SJCRH30 (cell line): ENCODE results near the gene TRMT2A. TPM values are rescaled to one million over a fixed set of nuclear protein-coding genes. Genes with fewer than 3 reads are reported as not detected.

ENCODE experiments used
- DNase-seq, 2 experiments: peaks; one replicate each; pipeline ENCODE4 v3.0.0-alpha.2; 2015 to 2020
- H3K27ac ChIP-seq: fragments of 250-450 bp; sonication (Bioruptor Pico); 2 replicates; pipeline ENCODE4 v1.5.1; 2020; ENCODE audit warnings: mild to moderate bottlenecking, moderate library complexity
- H3K27me3 ChIP-seq: fragments of 250-450 bp; sonication (Bioruptor Pico); 2 replicates; pipeline ENCODE4 v1.5.1; 2020; ENCODE audit warnings: mild to moderate bottlenecking, moderate library complexity
- H3K36me3 ChIP-seq: fragments of 250-450 bp; sonication (Bioruptor Pico); 2 replicates; pipeline ENCODE4 v1.5.1; 2020; ENCODE audit warnings: mild to moderate bottlenecking, moderate library complexity
- H3K4me1 ChIP-seq: fragments of 250-450 bp; sonication (Bioruptor Pico); 2 replicates; pipeline ENCODE4 v1.5.1; 2020; ENCODE audit warnings: mild to moderate bottlenecking, moderate library complexity
- H3K4me3 ChIP-seq: fragments of 250-450 bp; sonication (Bioruptor Pico); 2 replicates; pipeline ENCODE4 v1.5.1; 2020; ENCODE audit warnings: mild to moderate bottlenecking, moderate library complexity
- H3K9me3 ChIP-seq: fragments of 250-450 bp; sonication (Bioruptor Pico); replicated peaks from 2 replicates; pipeline ENCODE4 v1.5.1; 2020; ENCODE audit warnings: mild to moderate bottlenecking, moderate library complexity
- total RNA-seq: library from RNA; depleted of rRNA; stranded (reverse); fragments of >200 nt; shearing (Covaris generic); gene quantifications from 2 replicates; pipeline ENCODE4 v1.2.3, GENCODE V29; 2014

The TRMT2A gene
- total RNA-seq, 1 experiment from 2014 or later = 28.3 TPM

DNA sequence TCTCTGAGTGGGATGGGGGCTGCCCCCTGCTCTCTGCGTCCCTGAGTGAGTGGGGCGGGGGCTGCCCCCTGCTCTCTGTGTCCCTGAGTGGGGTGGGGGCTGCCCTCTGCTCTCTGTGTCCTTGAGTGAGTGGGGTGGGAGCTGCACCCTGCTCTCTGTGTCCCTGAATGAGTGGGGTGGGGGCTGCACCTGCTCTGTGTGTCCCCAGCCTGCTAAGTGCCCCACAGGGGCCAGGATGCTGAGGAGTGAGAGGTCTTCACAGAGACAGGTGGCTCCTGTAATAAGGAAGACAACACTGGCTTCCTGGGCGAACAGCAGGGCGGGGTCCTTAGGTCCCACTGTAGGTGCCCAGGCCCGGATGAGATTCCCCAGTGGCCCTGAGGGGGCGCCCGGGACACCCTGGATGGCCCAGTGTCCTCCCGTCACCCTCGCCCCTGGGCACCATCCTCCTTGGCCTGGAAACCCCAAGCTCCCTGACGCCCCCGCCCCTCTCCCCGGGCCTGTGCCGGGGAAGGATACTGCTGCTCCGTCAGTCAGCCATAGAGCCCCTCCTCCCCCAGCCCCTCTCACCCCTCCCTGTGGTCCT, 37.7 kb upstream of the TRMT2A start:
- H3K4me3 ChIP-seq = no peak overlapping the region

DNA sequence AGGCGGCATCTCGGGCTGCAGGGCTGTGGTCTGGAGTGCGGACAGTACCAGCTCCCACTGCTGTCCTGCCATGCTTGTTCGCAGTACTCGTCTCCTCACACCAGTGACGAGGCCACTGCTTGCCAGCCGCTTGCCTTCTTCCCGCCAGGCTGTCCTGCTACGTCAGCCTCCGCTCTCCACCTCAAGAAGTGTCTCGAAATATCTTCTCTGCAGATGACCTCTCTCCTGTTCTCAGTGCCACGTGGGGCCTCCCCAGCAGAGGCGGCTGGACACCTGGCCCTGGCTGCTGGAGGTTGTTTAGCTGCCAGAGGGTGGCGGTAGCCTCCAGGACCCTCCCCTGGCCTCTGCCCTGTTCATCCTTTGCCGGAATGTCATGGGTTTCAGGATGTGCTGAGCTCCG, 36.9 kb upstream of the TRMT2A start:
- Histone ChIP-seq H3K27me3 (peaks cover 18% of the 10 kb centered on the region), H3K36me3 (no peaks in the 10 kb centered on the region), H3K27ac (no peak overlapping the region), H3K4me1 (peaks cover 4% of the 10 kb centered on the region), H3K9me3 (no peaks in the 10 kb centered on the region), H3K4me3 (no peak overlapping the region)
- DNase-seq = peak in 1 of 2 experiments; percentile 28

More for the DNA sequence above, 37.7 kb upstream of the TRMT2A start:
- no peaks in the 10 kb centered on the region for H3K9me3 ChIP-seq
- no peak overlapping the region for H3K27ac ChIP-seq
- H3K36me3 ChIP-seq = no peaks in the 10 kb centered on the region
- peaks cover 19% of the 10 kb centered on the region for H3K27me3 ChIP-seq
- no peak for DNase-seq
- peaks cover 4% of the 10 kb centered on the region for H3K4me1 ChIP-seq

DNA sequence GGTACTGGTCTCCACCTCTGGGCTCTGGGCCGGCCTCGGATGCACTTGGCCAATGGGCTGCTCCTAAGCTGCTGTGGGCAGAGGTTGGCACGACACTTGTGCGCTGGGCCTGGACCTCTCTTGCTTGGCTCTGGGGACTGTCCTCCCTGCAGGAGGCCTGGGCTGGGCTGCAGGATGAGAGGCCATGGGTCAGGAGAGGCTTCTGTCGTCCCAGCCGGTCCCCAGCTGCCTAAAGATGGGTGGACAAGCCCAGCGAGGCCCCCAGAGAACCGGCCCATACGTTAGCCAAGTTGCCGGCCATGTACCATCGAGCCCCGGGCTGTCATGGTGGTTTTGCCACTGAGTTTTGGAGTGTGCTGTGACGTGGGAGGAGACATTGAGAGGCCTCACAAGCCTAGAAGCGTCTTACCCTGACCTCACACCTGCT, 35.5 kb upstream of the TRMT2A start:
- DNase-seq = no peak
- Histone ChIP-seq H3K4me3 (no peak overlapping the region), H3K9me3 (no peaks in the 10 kb centered on the region), H3K36me3 (no peaks in the 10 kb centered on the region), H3K4me1 (peaks cover 4% of the 10 kb centered on the region; the same call in 1 of the 2 replicates), H3K27ac (no peak overlapping the region), H3K27me3 (peaks cover 10% of the 10 kb centered on the region; the same call in 1 of the 2 replicates)

DNA sequence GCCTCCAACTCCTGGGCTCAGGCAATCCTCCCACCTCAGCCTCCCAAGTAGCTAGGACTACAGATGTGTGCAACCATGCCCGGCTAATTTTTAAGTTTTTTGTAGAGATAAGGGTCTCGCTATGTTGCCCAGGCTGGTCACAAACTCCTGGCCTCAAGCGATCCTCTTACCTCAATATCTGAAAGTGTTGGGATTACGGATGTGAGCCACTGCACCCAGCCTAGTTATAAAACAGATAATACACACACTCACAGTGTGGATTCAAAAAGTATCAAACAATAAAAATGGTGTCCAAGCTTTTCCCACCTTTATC, 34.2 kb upstream of the TRMT2A start:
- Histone ChIP-seq H3K4me1 (peaks cover 4% of the 10 kb centered on the region; the same call in 1 of the 2 replicates), H3K36me3 (no peaks in the 10 kb centered on the region)
- no peak for DNase-seq

DNA sequence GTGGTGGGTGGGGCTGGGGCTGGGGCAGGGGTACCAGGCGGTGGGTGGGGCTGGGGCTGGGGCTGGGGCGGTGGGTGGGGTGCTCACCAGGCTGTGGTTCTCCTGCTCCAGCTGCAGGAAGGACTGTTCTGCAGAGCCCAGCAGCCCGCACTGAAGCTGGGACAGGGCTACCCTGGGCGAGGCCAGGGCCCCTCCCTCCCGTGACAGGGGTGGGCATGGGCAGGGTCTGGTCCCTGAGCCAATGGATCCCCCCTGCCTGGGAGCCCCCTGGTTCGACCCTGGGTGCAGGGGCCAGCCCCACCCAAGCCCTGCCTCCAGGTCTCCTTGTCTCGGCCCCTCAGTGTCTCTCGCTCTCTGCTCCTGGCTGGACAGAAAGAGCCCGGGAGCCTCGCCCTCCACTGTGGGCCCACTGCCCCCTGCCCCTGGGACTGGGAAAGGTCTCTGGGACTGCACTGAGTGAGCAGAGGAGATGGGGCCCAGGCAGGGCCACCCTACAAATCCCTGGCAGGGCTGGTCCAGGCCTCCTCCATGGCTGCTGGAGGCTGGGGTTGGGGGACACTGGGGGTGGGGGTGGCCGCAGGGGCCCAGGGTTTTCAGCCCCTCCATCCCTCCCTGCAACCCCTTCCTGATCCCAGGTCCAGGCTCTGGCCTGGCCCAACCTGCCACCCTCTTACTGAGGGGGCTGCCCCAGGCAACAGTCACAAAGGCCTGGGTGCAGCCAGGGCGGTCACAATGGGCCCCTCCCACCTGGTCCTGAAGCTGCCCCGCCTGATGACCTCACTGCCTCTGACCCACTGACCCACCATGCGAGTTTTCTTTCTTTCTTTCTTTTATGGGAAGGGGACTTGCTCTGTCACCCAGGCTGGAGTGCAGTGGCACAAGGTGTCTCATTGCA, 33.6 kb upstream of the TRMT2A start, which contains the start of gene CCDC188:
Gene CCDC188, minus strand, starts transcription at position 675 of the 895 bp plus-strand sequence. Its CDS starts 69 bp downstream, at position 606.
- Histone ChIP-seq H3K9me3 (no peaks in the 10 kb centered on the region), H3K36me3 (no peaks in the 10 kb centered on the region), H3K27me3 (0 out of 2 replicates have a peak, but pooled peaks cover 5% of the 10 kb centered on the region), H3K4me3 (no peak within 1 kb of the TSS), H3K27ac (no peak within 1 kb of the TSS), H3K4me1 (peaks cover 4% of the 10 kb centered on the region; the same call in 1 of the 2 replicates)
- DNase-seq = no peak

More for the DNA sequence above, 34.2 kb upstream of the TRMT2A start:
- Histone ChIP-seq H3K27me3 (0 out of 2 replicates have a peak, but pooled peaks cover 5% of the 10 kb centered on the region), H3K9me3 (no peaks in the 10 kb centered on the region), H3K27ac (no peak overlapping the region), H3K4me3 (no peak overlapping the region)

DNA sequence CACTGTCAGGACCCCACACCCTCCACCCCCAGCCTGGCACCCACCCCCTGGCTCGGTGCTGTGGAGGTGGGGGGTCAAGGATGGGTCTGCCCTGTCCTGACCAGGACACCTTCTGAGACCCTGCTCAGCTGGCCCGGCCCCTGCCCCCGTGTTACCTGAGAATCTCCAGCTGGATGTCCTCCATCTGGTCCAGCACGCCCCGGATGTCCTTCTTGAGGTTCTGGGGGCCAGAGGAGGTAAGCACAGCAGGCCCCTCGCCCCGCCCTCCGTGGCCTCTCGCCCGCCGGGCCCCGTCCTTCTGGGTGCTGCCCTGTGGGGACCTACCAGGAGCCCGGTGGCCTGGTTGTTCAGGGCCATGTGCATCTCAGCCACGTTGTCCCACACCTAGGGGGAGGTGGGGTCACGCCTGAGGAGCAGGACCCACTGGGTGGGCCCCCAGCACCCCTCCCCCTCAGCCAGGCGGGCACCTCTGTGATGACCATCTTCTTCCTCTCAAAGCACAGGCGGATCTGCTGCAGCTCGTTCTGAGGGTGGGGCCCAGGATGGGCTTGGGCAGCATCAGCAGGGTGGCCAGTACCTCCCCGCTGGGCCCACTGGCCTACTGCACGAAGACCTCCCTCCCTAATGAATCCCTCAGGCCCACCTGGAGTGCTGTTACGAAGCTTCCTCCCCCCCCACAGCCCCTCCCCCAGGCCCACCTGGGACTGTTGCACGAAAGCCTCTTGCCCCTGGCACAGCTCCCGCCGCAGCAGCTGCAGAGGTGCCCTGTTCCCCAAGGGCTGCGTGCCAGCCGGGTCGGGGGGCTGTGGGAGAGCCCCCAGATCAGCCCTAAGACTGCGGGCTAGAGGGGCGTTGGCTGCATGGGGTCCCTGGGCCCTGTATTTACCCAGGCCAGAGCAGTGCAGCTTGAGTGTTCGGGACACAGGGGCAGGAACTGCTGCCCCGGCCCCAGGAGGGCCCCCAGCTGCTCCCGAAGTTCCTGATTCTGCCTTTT, 32.5 kb upstream of the TRMT2A start:
- Histone ChIP-seq H3K36me3 (no peaks in the 10 kb centered on the region), H3K27ac (no peak overlapping the region), H3K4me3 (no peak overlapping the region), H3K27me3 (0 out of 2 replicates have a peak, but pooled peaks cover 5% of the 10 kb centered on the region), H3K4me1 (peaks cover 4% of the 10 kb centered on the region; the same call in 1 of the 2 replicates), H3K9me3 (no peaks in the 10 kb centered on the region)
- DNase-seq = no peak

DNA sequence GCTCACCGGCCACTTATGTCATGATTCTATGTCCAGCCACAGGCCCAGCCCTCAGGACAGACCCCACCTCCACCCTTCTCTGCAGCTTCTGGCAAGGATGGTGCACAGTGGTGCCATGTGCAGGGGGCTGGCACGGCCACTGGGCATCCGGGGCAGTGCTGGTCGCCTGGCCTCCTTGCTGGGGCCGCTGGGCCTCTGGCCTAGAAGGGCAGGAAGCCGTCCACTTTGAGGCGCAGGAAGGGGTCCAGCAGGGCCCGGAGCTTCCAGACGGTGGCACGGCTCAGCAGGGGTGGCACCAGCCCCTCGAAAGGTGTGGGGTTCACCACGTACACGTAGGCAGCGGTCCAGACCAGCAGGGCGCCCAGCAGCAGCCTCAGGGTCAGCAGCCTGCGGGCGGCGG, 31.4 kb upstream of the TRMT2A start:
- Histone ChIP-seq H3K4me3 (no peak overlapping the region), H3K27me3 (0 out of 2 replicates have a peak, but pooled peaks cover 5% of the 10 kb centered on the region), H3K9me3 (no peaks in the 10 kb centered on the region), H3K4me1 (no peaks in the 10 kb centered on the region), H3K36me3 (no peaks in the 10 kb centered on the region), H3K27ac (no peak overlapping the region)
- DNase-seq = no peak

DNA sequence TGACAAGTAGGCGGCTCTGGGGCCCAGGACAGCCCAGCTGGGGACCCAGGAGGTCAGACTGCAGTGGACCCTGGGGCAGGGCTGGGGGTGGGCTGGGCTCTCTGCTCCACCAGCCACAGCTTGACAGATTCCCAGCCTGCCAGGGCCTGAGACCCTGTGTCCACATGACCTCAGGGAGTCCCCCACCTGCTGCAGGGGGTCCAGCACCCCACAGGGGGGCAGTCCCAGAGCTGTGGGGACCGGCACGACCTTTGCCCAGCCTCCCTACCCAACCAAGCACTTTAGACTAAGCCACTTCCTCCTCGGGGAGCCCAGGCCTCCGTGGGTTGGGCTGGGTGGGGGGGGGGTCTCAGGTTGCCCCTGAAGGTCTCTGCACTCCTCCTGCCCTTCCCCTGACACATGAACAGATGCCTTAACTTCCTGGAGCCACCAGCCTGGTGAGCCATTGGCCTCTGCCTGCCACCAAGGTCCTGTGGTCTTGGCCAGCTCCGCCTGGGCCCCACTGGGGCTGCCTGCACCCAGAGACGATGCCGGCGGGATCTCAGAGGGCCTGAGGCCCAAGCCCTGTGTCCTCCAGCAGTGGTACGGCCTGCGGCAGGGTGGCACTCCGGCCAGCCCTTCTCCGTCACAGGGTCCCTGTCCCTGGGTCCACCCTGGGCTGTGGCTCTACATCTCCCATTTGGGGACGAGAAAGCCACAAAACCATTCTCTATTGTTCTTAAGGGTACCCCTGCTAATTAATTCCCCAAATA, 30.4 kb upstream of the TRMT2A start:
- no peak overlapping the region for H3K27ac ChIP-seq
- no peak for DNase-seq
- H3K4me3 ChIP-seq = no peak overlapping the region
- H3K4me1 ChIP-seq = no peaks in the 10 kb centered on the region
- no peaks in the 10 kb centered on the region for H3K36me3 ChIP-seq
- no peaks in the 10 kb centered on the region for H3K9me3 ChIP-seq
- 0 out of 2 replicates have a peak, but pooled peaks cover under 1% of the 10 kb centered on the region for H3K27me3 ChIP-seq

DNA sequence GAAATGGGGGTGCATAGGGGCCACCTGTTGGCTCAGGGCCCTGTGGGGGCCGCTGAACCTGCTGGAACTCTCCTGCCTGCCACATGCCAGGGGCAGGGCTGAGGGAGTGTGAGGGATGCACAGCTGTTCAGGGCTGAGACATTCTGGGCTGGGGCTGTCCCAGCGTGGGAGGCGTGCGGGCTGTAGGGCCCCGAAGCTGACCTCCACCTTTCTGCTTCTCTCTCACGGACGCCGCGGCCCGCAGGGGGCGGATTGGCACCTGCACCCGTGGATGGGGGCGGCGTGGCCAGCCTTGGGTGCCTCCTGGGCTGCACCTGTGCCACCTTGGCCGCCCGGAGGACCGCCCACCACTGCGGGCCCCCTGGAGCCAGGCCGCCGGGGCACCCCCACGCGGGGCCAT, 29.8 kb upstream of the TRMT2A start:
- Histone ChIP-seq H3K4me1 (no peaks in the 10 kb centered on the region), H3K36me3 (no peaks in the 10 kb centered on the region), H3K4me3 (no peak overlapping the region), H3K27me3 (no peaks in the 10 kb centered on the region), H3K27ac (no peak overlapping the region), H3K9me3 (no peaks in the 10 kb centered on the region)
- no peak for DNase-seq

DNA sequence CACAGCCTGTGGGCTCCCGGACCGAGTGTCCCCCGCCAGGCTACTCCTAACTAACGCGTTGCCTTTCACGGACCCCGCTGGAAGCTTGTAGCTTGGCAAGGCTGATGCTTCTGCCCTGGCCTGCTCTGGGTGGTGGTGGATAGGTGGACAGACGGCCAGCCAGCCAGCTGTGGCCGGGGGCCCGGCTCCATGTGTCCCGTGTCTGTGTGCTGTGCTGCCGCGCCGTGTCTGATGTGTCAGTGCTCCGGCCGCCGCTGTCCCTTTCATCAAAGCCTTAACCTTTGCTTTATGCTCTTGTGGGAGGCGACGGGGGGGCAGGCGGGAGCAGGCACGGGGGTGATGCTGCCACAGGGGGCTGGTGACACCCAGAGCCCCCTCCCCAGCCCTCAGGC, 28.8 kb upstream of the TRMT2A start:
- Histone ChIP-seq H3K4me1 (no peaks in the 10 kb centered on the region), H3K27me3 (no peaks in the 10 kb centered on the region), H3K36me3 (no peaks in the 10 kb centered on the region), H3K4me3 (no peak overlapping the region), H3K9me3 (no peaks in the 10 kb centered on the region), H3K27ac (no peak overlapping the region)
- DNase-seq = no peak

DNA sequence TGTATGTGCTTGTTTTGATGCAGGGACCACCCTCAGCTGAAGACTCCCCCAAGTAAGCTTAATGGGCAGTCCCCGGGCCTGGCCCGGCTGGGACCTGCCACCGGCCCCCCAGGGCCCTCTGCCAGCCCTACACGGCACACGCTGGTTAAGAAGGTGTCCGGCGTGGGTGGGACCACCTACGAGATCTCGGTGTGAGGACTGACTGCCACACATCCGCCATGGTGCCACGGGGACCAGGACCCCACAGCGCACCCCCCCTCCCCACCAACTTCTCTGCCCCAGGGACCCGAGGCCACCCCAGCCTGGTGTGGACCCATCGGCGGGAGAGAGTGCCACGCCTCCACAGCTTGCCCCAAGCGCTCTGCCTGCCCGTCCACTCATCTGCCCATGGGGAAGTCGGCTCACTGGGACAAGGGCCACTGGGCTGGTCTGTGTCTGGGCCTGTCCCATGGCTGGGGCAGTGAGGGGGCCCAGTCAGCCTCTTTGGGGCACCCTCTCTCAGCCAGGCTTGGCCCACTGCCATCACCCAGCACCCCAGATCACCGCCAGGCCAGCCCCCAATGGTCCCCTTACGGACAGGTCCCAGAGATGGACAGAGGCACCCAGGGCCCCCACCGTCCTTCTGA, 28.3 kb upstream of the TRMT2A start:
- Histone ChIP-seq H3K27ac (no peak overlapping the region), H3K4me1 (no peaks in the 10 kb centered on the region), H3K27me3 (no peaks in the 10 kb centered on the region), H3K9me3 (no peaks in the 10 kb centered on the region), H3K36me3 (no peaks in the 10 kb centered on the region), H3K4me3 (no peak overlapping the region)
- DNase-seq = no peak

DNA sequence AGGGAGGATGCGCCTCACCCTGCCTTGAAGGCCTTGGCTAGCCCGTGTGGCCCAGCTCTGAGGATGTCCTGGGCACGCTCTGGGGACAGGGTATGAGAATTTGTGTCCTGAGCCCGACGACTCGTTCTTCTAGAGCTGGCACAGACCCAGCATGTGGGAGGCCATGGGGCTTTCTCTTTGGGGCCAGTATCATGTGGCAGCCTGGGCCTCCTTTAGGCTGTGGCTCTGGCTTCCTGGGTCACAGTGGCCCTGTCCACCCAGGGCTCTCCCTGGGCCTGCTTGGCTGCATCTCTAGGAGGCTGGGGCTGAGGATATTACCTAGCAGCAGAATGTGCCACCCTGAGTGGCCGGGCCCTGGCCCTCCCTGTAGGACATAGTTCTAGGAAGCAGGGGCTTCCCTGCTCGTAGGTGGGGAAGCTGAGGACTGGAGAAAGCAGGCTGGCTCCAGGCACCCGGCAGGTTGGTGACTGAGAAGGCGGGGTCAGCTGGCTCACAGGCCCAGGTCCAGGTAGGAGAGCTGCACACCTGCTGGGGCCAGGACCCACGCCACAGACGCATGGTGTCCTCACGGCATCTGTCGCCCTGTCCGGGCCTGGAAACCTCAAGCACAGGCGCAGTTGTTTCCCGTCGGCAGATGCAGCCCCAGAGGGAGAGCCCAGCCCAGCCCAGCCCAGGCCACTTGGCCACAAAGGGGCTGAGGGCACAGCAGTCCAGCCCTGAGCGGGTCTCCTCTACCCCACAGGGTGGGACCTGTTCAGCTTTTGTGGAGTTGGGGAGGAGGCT, 27.0 kb upstream of the TRMT2A start:
- no peaks in the 10 kb centered on the region for H3K4me1 ChIP-seq
- no peak overlapping the region for H3K27ac ChIP-seq
- no peak for DNase-seq
- no peaks in the 10 kb centered on the region for H3K27me3 ChIP-seq
- no peak overlapping the region for H3K4me3 ChIP-seq
- H3K36me3 ChIP-seq = no peaks in the 10 kb centered on the region
- H3K9me3 ChIP-seq = no peaks in the 10 kb centered on the region
